ENCODE data around the gene MSH5. TPM values are rescaled to one million over a fixed set of nuclear protein-coding genes. Genes with fewer than 3 reads are reported as not detected.
"Not testable (repeated sequence)": the region's sequence is repeated elsewhere in the genome, so short reads cannot be mapped to it uniquely, and the experiment has no call there.

The MSH5 gene
- total RNA-seq, 4 donors from 2014 or later: 4.0 to 6.4 (median 4.5) TPM

DNA sequence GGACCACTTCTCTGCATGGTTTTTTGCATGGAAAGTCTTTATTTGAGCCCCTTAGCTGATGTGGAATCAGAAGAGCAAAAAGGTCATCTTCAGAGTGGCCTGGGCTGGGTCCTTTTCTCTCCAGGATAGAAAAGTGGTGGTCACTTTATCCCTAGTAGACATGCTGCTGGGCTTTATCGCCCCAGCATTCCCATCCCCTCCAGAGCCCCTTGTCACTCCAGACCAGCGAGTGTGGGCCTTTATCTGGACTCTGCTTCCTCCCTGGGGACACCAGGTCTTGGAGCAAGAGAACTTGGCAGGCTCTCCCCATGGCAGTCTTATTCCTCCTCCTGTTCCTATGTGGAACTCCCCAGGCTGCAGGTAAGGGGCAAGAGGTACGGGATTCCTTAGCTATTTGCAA is 33.2 kb upstream of the MSH5 start, which contains the start of gene LY6G6F:
Gene LY6G6F (plus strand): TSS at position 268 of the 400 bp plus-strand sequence. CDS start 41 bp downstream, at position 309.
- TF ChIP-seq POLR2A (IDR thresholded peaks at IDR 0.05; ENCODE audit: low read depth) (no peak), POLR2AphosphoS5 (IDR thresholded peaks at IDR 0.05) (no peak), EP300 (IDR thresholded peaks at IDR 0.05) (no peak)
- TF ChIP-seq, protein P1, sequence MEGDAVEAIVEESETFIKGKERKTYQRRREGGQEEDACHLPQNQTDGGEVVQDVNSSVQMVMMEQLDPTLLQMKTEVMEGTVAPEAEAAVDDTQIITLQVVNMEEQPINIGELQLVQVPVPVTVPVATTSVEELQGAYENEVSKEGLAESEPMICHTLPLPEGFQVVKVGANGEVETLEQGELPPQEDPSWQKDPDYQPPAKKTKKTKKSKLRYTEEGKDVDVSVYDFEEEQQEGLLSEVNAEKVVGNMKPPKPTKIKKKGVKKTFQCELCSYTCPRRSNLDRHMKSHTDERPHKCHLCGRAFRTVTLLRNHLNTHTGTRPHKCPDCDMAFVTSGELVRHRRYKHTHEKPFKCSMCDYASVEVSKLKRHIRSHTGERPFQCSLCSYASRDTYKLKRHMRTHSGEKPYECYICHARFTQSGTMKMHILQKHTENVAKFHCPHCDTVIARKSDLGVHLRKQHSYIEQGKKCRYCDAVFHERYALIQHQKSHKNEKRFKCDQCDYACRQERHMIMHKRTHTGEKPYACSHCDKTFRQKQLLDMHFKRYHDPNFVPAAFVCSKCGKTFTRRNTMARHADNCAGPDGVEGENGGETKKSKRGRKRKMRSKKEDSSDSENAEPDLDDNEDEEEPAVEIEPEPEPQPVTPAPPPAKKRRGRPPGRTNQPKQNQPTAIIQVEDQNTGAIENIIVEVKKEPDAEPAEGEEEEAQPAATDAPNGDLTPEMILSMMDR (IDR thresholded peaks at IDR 0.05): no peak
- H3K4me1 ChIP-seq: peaks cover 11 to 15% (median 14%) of the 10 kb centered on the region in 4 donors
- no peaks in the 10 kb centered on the region for H3K36me3 ChIP-seq
- no peaks in the 10 kb centered on the region for H3K9me3 ChIP-seq
- WGBS: 65% methylated on average over 3 of the region's 3 CpGs
- H3K27me3 ChIP-seq: peaks cover 0 to 6% (median 0%) of the 10 kb centered on the region in 4 donors
- intact Hi-C loops (cut with DNase I): no loop called here
- H3K27ac ChIP-seq (replicated peaks in 1 of 4): no peak within 1 kb of the TSS
- H3K4me3 ChIP-seq: no peak within 1 kb of the TSS
- no peak for DNase-seq (ENCODE audit: extremely low spot score)

DNA sequence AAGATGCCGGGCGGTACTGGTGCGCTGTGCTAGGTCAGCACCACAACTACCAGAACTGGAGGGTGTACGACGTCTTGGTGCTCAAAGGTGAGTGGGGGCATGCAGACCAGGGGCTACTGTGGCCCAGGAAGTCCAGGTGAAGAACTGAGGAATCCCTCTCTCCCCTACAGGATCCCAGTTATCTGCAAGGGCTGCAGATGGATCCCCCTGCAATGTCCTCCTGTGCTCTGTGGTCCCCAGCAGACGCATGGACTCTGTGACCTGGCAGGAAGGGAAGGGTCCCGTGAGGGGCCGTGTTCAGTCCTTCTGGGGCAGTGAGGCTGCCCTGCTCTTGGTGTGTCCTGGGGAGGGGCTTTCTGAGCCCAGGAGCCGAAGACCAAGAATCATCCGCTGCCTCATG is 32.1 kb upstream of the MSH5 start:
- Histone ChIP-seq H3K4me3 (no peak overlapping the region), H3K27ac (replicated peaks in 1 of 4) (no peak overlapping the region), H3K4me1 (peaks cover 4 to 8% (median 6%) of the 10 kb centered on the region in 4 donors), H3K9me3 (no peaks in the 10 kb centered on the region), H3K36me3 (no peaks in the 10 kb centered on the region), H3K27me3 (peaks cover 0 to 6% (median 0%) of the 10 kb centered on the region in 4 donors)
- no peak for DNase-seq (ENCODE audit: extremely low spot score)
- 86% methylated on average over 9 of the region's 10 CpGs for WGBS
- TF ChIP-seq POLR2A (IDR thresholded peaks at IDR 0.05; ENCODE audit: low read depth): no peak
- TF ChIP-seq POLR2AphosphoS5 (IDR thresholded peaks at IDR 0.05): no peak
- TF ChIP-seq, protein P1 (IDR thresholded peaks at IDR 0.05): no peak
- no peak for TF ChIP-seq EP300 (IDR thresholded peaks at IDR 0.05)
- intact Hi-C loops (cut with DNase I): no loop called here

DNA sequence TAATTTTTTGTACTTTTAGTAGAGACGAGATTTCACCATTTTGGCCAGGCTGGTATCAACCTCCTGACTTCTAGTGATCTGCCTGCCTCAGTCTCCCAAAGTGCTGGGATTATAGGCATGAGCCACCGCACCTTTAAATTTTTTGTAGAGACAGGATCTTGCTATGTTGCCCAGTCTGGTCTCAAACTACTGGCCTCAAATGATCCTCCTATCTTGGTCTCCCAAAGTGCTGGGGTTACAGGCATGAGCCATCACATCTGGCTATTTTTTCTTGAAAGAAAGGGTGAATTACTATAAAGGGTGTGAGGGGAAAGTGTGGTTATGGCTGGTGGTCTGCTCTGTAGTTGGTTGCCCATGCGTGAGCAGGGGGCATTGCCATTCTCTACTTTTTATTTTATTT is 31.6 kb upstream of the MSH5 start:
- Histone ChIP-seq H3K27me3 (peaks cover 0 to 6% (median 0%) of the 10 kb centered on the region in 4 donors), H3K36me3 (no peaks in the 10 kb centered on the region), H3K27ac (replicated peaks in 1 of 4) (no peak overlapping the region), H3K4me1 (peaks cover 4 to 8% (median 6%) of the 10 kb centered on the region in 4 donors), H3K4me3 (no peak overlapping the region), H3K9me3 (no peaks in the 10 kb centered on the region)
- no peak for TF ChIP-seq POLR2AphosphoS5 (IDR thresholded peaks at IDR 0.05)
- TF ChIP-seq, protein P1 (IDR thresholded peaks at IDR 0.05): no peak
- TF ChIP-seq EP300 (IDR thresholded peaks at IDR 0.05): no peak
- TF ChIP-seq POLR2A (IDR thresholded peaks at IDR 0.05; ENCODE audit: low read depth): no peak
- intact Hi-C loops (cut with DNase I): no loop called here
- 88% methylated on average over 3 of the region's 3 CpGs for WGBS
- DNase-seq (ENCODE audit: extremely low spot score): no peak

DNA sequence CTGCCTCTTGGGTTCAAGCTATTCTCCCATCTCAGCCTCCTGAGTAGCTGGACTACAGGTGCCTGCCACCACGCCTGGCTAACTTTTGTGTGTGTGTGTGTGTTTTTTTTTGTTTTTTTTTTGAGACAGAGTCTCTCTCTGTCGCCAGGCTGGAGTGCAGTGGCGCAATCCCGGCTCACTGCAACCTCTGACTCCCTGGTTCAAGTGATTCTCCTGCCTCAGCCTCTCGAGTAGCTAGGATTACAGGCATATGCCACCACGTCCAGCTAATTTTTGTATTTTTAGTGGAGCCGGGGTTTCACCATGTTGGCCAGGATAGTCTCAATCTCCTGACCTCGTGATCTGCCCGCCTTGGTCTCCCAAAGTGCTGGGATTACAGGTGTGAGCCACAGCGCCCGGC is 30.6 kb upstream of the MSH5 start:
- H3K27ac ChIP-seq (replicated peaks in 1 of 4); DNase-seq (ENCODE audit: extremely low spot score); H3K27me3 ChIP-seq; H3K4me3 ChIP-seq; H3K36me3 ChIP-seq; intact Hi-C loops (cut with DNase I); H3K9me3 ChIP-seq; H3K4me1 ChIP-seq: not testable (repeated sequence)
- WGBS: 93% methylated on average over 11 of the region's 11 CpGs

DNA sequence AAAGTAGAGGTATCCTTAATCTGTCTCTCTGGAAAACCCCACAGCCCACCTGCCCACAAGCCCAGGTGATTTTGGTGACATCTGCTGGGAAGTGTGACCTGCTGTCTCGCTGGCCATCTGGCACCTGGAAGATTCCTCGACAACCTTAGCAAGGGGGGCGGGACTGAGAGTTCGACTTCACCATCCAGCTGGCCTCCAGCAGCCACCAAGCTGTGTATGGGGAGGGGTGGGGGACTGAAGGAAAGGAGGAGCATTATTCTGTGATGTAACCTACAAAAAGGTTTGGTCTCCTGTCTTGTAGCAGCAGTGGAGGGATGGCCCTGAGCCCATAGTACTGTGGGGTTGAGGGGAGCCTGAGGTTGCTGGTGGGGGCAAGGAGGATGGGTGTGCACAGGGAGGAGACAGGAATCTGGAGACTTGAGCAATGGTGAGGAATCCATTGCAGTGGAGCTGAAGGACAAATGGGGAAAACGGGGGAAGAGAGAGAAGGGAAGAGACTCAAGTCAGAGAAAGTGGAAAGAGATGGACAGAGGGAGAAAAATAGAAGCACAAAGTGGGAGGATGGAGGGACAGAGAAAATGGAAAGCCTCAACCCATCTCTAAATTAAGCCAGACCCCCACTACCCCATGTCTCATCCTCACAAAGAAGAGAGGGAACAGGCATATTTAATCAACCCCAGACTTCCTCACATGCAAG is 29.1 kb upstream of the MSH5 start:
- no peak overlapping the region for H3K4me3 ChIP-seq
- no peak overlapping the region for H3K27ac ChIP-seq (replicated peaks in 1 of 4)
- intact Hi-C loops (cut with DNase I): no loop called here
- no peak for TF ChIP-seq POLR2A (IDR thresholded peaks at IDR 0.05; ENCODE audit: low read depth)
- TF ChIP-seq POLR2AphosphoS5 (IDR thresholded peaks at IDR 0.05): no peak
- TF ChIP-seq, protein P1 (IDR thresholded peaks at IDR 0.05): no peak
- no peak for TF ChIP-seq EP300 (IDR thresholded peaks at IDR 0.05)
- DNase-seq (ENCODE audit: extremely low spot score): no peak
- H3K9me3 ChIP-seq: no peaks in the 10 kb centered on the region
- H3K36me3 ChIP-seq: no peaks in the 10 kb centered on the region
- WGBS: 58% methylated on average over 5 of the region's 5 CpGs
- no peaks in the 10 kb centered on the region for H3K4me1 ChIP-seq
- H3K27me3 ChIP-seq: peaks cover 0 to 6% (median 0%) of the 10 kb centered on the region in 4 donors

All from esophagus muscularis mucosa (tissue), 4 donors.